Measurements from ENCODE around the gene AMELY.

DNA sequence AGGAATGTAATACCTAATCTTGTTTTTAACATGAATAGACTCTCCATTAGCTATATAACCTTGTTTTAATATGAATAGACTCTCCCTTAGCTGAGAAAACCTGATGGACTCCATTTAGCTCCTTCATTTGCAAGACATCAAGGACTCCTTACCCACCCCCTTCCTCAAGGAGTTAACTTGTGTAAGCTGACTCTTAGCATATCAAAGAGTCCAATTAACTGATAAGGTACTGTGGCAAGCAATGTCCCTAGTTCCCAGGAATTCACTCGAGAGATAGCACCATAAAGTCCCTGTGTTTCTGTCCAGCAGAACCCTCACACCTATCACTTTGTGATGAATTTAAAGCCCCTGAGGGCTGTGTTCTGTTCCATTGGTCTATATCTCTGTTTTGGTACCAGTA, 16.3 kb downstream of the AMELY start:
- TF ChIP-seq, protein P1, sequence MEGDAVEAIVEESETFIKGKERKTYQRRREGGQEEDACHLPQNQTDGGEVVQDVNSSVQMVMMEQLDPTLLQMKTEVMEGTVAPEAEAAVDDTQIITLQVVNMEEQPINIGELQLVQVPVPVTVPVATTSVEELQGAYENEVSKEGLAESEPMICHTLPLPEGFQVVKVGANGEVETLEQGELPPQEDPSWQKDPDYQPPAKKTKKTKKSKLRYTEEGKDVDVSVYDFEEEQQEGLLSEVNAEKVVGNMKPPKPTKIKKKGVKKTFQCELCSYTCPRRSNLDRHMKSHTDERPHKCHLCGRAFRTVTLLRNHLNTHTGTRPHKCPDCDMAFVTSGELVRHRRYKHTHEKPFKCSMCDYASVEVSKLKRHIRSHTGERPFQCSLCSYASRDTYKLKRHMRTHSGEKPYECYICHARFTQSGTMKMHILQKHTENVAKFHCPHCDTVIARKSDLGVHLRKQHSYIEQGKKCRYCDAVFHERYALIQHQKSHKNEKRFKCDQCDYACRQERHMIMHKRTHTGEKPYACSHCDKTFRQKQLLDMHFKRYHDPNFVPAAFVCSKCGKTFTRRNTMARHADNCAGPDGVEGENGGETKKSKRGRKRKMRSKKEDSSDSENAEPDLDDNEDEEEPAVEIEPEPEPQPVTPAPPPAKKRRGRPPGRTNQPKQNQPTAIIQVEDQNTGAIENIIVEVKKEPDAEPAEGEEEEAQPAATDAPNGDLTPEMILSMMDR (IDR thresholded peaks at IDR 0.05), result no peak
- TF ChIP-seq EP300 (IDR thresholded peaks at IDR 0.05) (no peak), POLR2A (IDR thresholded peaks at IDR 0.05) (no peak)
